IMR-90 (cell line): Measurements from ENCODE around the gene SYNE2. TPM values are rescaled to one million over a fixed set of nuclear protein-coding genes. Genes with fewer than 3 reads are reported as not detected.

ENCODE experiments used
- ATAC-seq: fragments of 200-7000 bp; cut with Tn5 transposase; 2 replicates; pipeline ENCODE4 v1.9.1; 2020; ENCODE audit warnings: low read depth, mild to moderate bottlenecking, moderate library complexity
- BruUV-seq: library from RNA; stranded (reverse); fragments of 400-500 nt; replicated peaks from 2 replicates; lab custom pipeline; 2021; lab: Mats Ljungman, UMichigan
- CTCF ChIA-PET: fragments of 300-600 bp; formaldehyde crosslinking; extraction: SDS; loops from one replicate; lab custom pipeline; 2021; ENCODE audit warnings: antibody characterized with exemption; lab: Yijun Ruan, JAX
- POLR2A ChIA-PET: fragments of 300-600 bp; sonication (Branson Sonifier 250); formaldehyde crosslinking; loops from one replicate; lab custom pipeline; 2022; ENCODE audit warnings: antibody characterized with exemption; ENCODE audit not compliant: unreplicated experiment; lab: Charles Lee
- DNase-seq: peaks from one replicate; pipeline ENCODE4 v3.0.0; 2013
- H2AFZ ChIP-seq: replicated peaks from 2 replicates; pipeline ENCODE3; 2013; ENCODE audit warnings: low read length, mild to moderate bottlenecking; ENCODE audit not compliant: poor library complexity
- H2AK5ac ChIP-seq: 2 replicates; pipeline ENCODE4 v1.6.1; 2013; ENCODE audit warnings: low read depth, low read length, inconsistent platforms
- H2AK9ac ChIP-seq: replicated peaks from 2 replicates; pipeline ENCODE3; 2013; ENCODE audit warnings: mild to moderate bottlenecking, low read depth, low read length, moderate library complexity; ENCODE audit not compliant: poor library complexity
- H2BK120ac ChIP-seq: 2 replicates; pipeline ENCODE4 v1.6.1; 2013; ENCODE audit warnings: low read depth, low read length, inconsistent platforms
- H2BK15ac ChIP-seq: 3 replicates; pipeline ENCODE4 v1.6.1; 2013; ENCODE audit warnings: low read depth, low read length, inconsistent platforms
- H2BK20ac ChIP-seq: 2 replicates; pipeline ENCODE4 v1.6.1; 2013; ENCODE audit warnings: low read depth, mild to moderate bottlenecking, inconsistent platforms, low read length, moderate library complexity
- H2BK5ac ChIP-seq: 2 replicates; pipeline ENCODE4 v1.6.1; 2013; ENCODE audit warnings: mild to moderate bottlenecking, low read depth, low read length, inconsistent platforms; ENCODE audit not compliant: poor library complexity, severe bottlenecking
- H3K14ac ChIP-seq: replicated peaks from 2 replicates; pipeline ENCODE4 v1.6.1; 2013; ENCODE audit warnings: low read depth, low read length, inconsistent platforms
- H3K18ac ChIP-seq: 2 replicates; pipeline ENCODE4 v1.6.1; 2013; ENCODE audit warnings: low read depth, low read length, control low read depth
- H3K23ac ChIP-seq: 2 replicates; pipeline ENCODE4 v1.6.1; 2013; ENCODE audit warnings: low read depth, low read length, inconsistent platforms
- H3K27ac ChIP-seq: 2 replicates; pipeline ENCODE4 v1.5.1; 2013; ENCODE audit warnings: mild to moderate bottlenecking, control low read depth, low read length; ENCODE audit not compliant: insufficient read depth
- H3K27me3 ChIP-seq: 2 replicates; pipeline ENCODE4 v1.6.1; 2013; ENCODE audit warnings: low read length; ENCODE audit not compliant: control insufficient read depth, insufficient read depth
- H3K36me3 ChIP-seq: 2 replicates; pipeline ENCODE4 v1.6.1; 2013; ENCODE audit warnings: low read length, mixed read lengths; ENCODE audit not compliant: control insufficient read depth, insufficient read depth
- H3K4ac ChIP-seq: 2 replicates; pipeline ENCODE4 v1.6.1; 2013; ENCODE audit warnings: low read depth, low read length, inconsistent platforms
- H3K4me1 ChIP-seq: 2 replicates; pipeline ENCODE4 v1.6.1; 2013; ENCODE audit warnings: low read length, mixed read lengths; ENCODE audit not compliant: control insufficient read depth, insufficient read depth
- H3K4me2 ChIP-seq: 2 replicates; pipeline ENCODE4 v1.6.1; 2013; ENCODE audit warnings: low read depth, mild to moderate bottlenecking, control low read depth, low read length, moderate library complexity
- H3K4me3 ChIP-seq: 2 replicates; pipeline ENCODE4 v1.5.1; 2013; ENCODE audit warnings: low read depth, mild to moderate bottlenecking, control low read depth, low read length, moderate library complexity; ENCODE audit not compliant: insufficient read depth
- H3K56ac ChIP-seq: 2 replicates; pipeline ENCODE4 v1.6.1; 2013; ENCODE audit warnings: low read length, inconsistent platforms; ENCODE audit not compliant: insufficient read depth; ENCODE audit errors: extremely low read depth
- H3K79me1 ChIP-seq, 2 experiments: 2 replicates each; pipeline ENCODE4 v1.6.1; 2013; ENCODE audit warnings: low read length in 2 of 2, inconsistent platforms in 1 of 2, low read depth in 1 of 2
- H3K9ac ChIP-seq: 2 replicates; pipeline ENCODE4 v1.6.1; 2013; ENCODE audit warnings: low read depth, low read length, control low read depth
- H3K9me1 ChIP-seq: 2 replicates; pipeline ENCODE4 v1.6.1; 2013; ENCODE audit warnings: low read length, inconsistent platforms; ENCODE audit not compliant: insufficient read depth
- H3K9me3 ChIP-seq: 2 replicates; pipeline ENCODE4 v1.6.1; 2013; ENCODE audit warnings: low read length; ENCODE audit not compliant: control insufficient read depth, insufficient read depth
- H4K20me1 ChIP-seq: 2 replicates; pipeline ENCODE4 v1.6.1; 2013; ENCODE audit warnings: low read length, inconsistent platforms; ENCODE audit not compliant: insufficient read depth
- H4K5ac ChIP-seq: 2 replicates; pipeline ENCODE4 v1.6.1; 2013; ENCODE audit warnings: mild to moderate bottlenecking, low read depth, low read length, control low read depth
- H4K8ac ChIP-seq, 2 experiments: 2 replicates each; pipeline ENCODE4 v1.6.1; 2013; ENCODE audit warnings: low read depth in 2 of 2, low read length in 2 of 2, control low read depth in 1 of 2, inconsistent platforms in 1 of 2
- H4K91ac ChIP-seq: 2 replicates; pipeline ENCODE4 v1.6.1; 2013; ENCODE audit warnings: low read depth, low read length, inconsistent platforms; ENCODE audit not compliant: insufficient read depth
- CHD1 ChIP-seq: IDR thresholded peaks from 2 replicates; pipeline ENCODE4 v1.6.1; 2012; ENCODE audit warnings: low read depth, low read length, improper control_type of control experiment
- WGBS, 2 experiments: methylation state at CpG; one replicate each; pipeline versions ENCODE4 v1.1.5 to v1.1.7; 2013; ENCODE audit warnings: missing lambda C conversion rate in 2 of 2; ENCODE audit not compliant: insufficient read length in 1 of 2; ENCODE audit errors: extremely low coverage in 2 of 2; 5-methylcytosine and 5-hydroxymethylcytosine counted together
- dilution Hi-C: fragments of 300-500 bp; cut with HindIII; formaldehyde crosslinking; loops from one replicate; pipeline ENCODE4 v1.14.3; 2018; ENCODE audit warnings: low sequenced_read_pairs; ENCODE audit not compliant: unreplicated experiment
- in situ Hi-C: fragments of 300-500 bp; cut with MboI; formaldehyde crosslinking; loops from 3 replicates; pipeline ENCODE4 v1.14.3; 2019; ENCODE audit warnings: low sequenced_read_pairs, inconsistent platforms, mixed read lengths
- intact Hi-C: fragments of 100-400 bp; cut with micrococcal nuclease; formaldehyde crosslinking; loops from 2 replicates; pipeline ENCODE4 v1.10.0; 2022
- polyA plus RNA-seq, 3 experiments: library from polyadenylated mRNA; depleted of rRNA; stranded (reverse); fragments of >200 nt; gene quantifications; 2 replicates each; pipeline ENCODE4 v1.2.3, GENCODE V29; 2012; ENCODE audit warnings: low replicate concordance in 1 of 3
- total RNA-seq: library from RNA; depleted of rRNA; stranded (reverse); fragments of >200 nt; gene quantifications from 2 replicates; pipeline ENCODE4 v1.2.3, GENCODE V29; 2012

Gene SYNE2
- total and polyA plus RNA-seq, 2 of the 4 experiments (the other 2 are of a cell fraction) = 5.2 to 28.9 TPM

- WGBS, 2 experiments = no CpG with 5 or more reads among the region's 3 CpGs
- Histone ChIP-seq H3K27me3 (no peaks in the 10 kb centered on the region), H2BK20ac (no peak overlapping the region), H2BK120ac (no peak overlapping the region), H3K4me1 (no peaks in the 10 kb centered on the region), H3K4me2 (no peak overlapping the region), H2BK15ac (no peak overlapping the region), H3K9ac (no peak overlapping the region), H4K20me1 (no peaks in the 10 kb centered on the region), H4K5ac (no peak overlapping the region), H3K9me3 (no peaks in the 10 kb centered on the region), H4K8ac (no peak overlapping the region), H2BK5ac (no peak overlapping the region), H3K4me3 (no peak overlapping the region), H2AK5ac (no peak overlapping the region), H3K14ac (no peak overlapping the region), H3K4ac (no peak overlapping the region), H3K36me3 (no peaks in the 10 kb centered on the region), H3K18ac (no peak overlapping the region), H3K23ac (no peak overlapping the region), H3K27ac (no peak overlapping the region), H2AK9ac (no peak overlapping the region), H3K56ac (no peak overlapping the region), H4K91ac (no peak overlapping the region), H3K79me1 (no peaks in the 10 kb centered on the region), H2AFZ (no peak overlapping the region), H3K9me1 (no peaks in the 10 kb centered on the region)
- intact Hi-C loops (no loop called here), dilution Hi-C loops (no loop called here), in situ Hi-C loops (no loop called here)
- ATAC-seq (no peak), DNase-seq (no peak)
- ChIA-PET CTCF (interaction anchor here (0.6 to 1.0 kb wide), 2 partner anchors 12 to 42 kb away, joined by 3 to 4 read pairs; no protein-coding TSS in a partner anchor), POLR2A (no interaction called here)
- TF ChIP-seq CHD1 = no peak
- BruUV-seq = no TSS peak
These were observed 119.6 kb downstream of the SYNE2 start for GRCh38 chr14:63972323-63972932.
